HG03064 (cell line): ENCODE data around the gene SLC6A13.
"Not testable (repeated sequence)": the region's sequence is repeated elsewhere in the genome, so short reads cannot be mapped to it uniquely, and the experiment has no call there.

ENCODE experiments used
- ATAC-seq: cut with Tn5 transposase; IDR thresholded peaks from one replicate; pipeline ENCODE4 v1.9.1; 2021; ENCODE audit warnings: low read depth; ENCODE audit not compliant: unreplicated experiment

The SLC6A13 gene

GRCh38 chr12:262817-263216, at the start of gene SLC6A13:
Gene SLC6A13, minus strand, starts transcription at chr12:262836. Its CDS starts 2,784 bp downstream, at chr12:260052.
- no peak for ATAC-seq

- ATAC-seq, result no peak
Measured at GRCh38 chr12:308511-308910, 45.9 kb upstream of the SLC6A13 start.

- no peak for ATAC-seq
Measured at GRCh38 chr12:307406-307805, 44.8 kb upstream of the SLC6A13 start.

GRCh38 chr12:304805-305204, 42.2 kb upstream of the SLC6A13 start:
- no peak for ATAC-seq

GRCh38 chr12:302766-303165, 40.1 kb upstream of the SLC6A13 start:
- not testable (repeated sequence) for ATAC-seq

GRCh38 chr12:300166-300565, 37.5 kb upstream of the SLC6A13 start:
- ATAC-seq, result not testable (repeated sequence)

GRCh38 chr12:299511-299910, 36.9 kb upstream of the SLC6A13 start:
- ATAC-seq, result not testable (repeated sequence)

GRCh38 chr12:298059-298458, 35.4 kb upstream of the SLC6A13 start:
- ATAC-seq, result not testable (repeated sequence)

GRCh38 chr12:295132-295531, 32.5 kb upstream of the SLC6A13 start:
- no peak for ATAC-seq

GRCh38 chr12:293199-293598, 30.6 kb upstream of the SLC6A13 start:
- no peak for ATAC-seq

GRCh38 chr12:292186-292585, 29.6 kb upstream of the SLC6A13 start:
- no peak for ATAC-seq

GRCh38 chr12:291153-291723, 28.6 kb upstream of the SLC6A13 start:
- no peak for ATAC-seq

GRCh38 chr12:288687-289086, 26.1 kb upstream of the SLC6A13 start:
- ATAC-seq, result no peak

- no peak for ATAC-seq
Measured at GRCh38 chr12:286531-287300, 24.1 kb upstream of the SLC6A13 start.

GRCh38 chr12:278046-278445, 15.4 kb upstream of the SLC6A13 start:
- ATAC-seq, result no peak

GRCh38 chr12:275812-276211, 13.2 kb upstream of the SLC6A13 start:
- no peak for ATAC-seq

- no peak for ATAC-seq
Measured at GRCh38 chr12:273382-273781, 10.7 kb upstream of the SLC6A13 start.

GRCh38 chr12:272942-273341, 10.3 kb upstream of the SLC6A13 start:
- ATAC-seq, result no peak

GRCh38 chr12:271161-271560, 8.5 kb upstream of the SLC6A13 start:
- ATAC-seq, result no peak

GRCh38 chr12:269191-269590, 6.6 kb upstream of the SLC6A13 start:
- no peak for ATAC-seq

GRCh38 chr12:268483-268840, 5.8 kb upstream of the SLC6A13 start:
- no peak for ATAC-seq
